Fibroblast of mammary gland (primary cell): ENCODE data around the gene GLI3.

Source experiments
- DNase-seq: peaks from one replicate; pipeline ENCODE4 v3.0.0-alpha.2; 2010; ENCODE audit warnings: low read depth
- H3K4me3 ChIP-seq: 2 replicates; pipeline ENCODE4 v1.5.1; 2011; ENCODE audit warnings: low read depth, mild to moderate bottlenecking, low read length, moderate library complexity; ENCODE audit not compliant: control insufficient read depth
- TF ChIP-seq, protein P1 (sequence below): conservative IDR thresholded peaks from 2 replicates; pipeline ENCODE4 v1.5.1; 2011; ENCODE audit warnings: low read depth, low read length, inconsistent platforms; ENCODE audit not compliant: control insufficient read depth, insufficient read depth

GLI3 gene

DNA sequence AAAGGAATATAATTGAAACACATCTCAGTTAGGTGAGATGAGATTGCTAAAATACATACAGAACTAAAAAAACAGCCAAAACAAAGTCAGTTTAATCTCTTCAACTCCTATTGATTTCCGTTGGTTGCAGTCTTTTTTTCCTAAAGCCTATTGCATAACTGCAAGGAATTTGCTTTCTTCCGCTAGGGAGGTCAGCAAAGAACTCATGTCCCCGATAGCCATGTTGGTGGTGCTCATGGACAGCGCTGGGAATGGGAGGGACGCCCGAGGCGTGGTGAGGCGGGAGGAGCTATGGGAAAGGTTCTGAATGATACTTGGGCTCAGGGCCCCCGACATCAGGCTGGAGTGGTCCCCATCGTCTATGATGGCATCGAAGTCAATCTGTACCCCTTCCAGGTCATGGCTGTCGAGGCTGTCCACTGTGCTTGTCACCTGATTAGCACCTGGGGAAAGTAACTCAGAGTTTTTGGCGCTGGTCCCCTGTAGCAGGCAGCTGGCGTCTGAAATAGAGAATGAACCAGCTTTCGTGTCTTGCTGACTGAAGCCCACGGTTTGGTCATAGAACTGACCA is 272.7 kb downstream of the GLI3 start:
- DNase-seq: no peak
- TF ChIP-seq, protein P1, sequence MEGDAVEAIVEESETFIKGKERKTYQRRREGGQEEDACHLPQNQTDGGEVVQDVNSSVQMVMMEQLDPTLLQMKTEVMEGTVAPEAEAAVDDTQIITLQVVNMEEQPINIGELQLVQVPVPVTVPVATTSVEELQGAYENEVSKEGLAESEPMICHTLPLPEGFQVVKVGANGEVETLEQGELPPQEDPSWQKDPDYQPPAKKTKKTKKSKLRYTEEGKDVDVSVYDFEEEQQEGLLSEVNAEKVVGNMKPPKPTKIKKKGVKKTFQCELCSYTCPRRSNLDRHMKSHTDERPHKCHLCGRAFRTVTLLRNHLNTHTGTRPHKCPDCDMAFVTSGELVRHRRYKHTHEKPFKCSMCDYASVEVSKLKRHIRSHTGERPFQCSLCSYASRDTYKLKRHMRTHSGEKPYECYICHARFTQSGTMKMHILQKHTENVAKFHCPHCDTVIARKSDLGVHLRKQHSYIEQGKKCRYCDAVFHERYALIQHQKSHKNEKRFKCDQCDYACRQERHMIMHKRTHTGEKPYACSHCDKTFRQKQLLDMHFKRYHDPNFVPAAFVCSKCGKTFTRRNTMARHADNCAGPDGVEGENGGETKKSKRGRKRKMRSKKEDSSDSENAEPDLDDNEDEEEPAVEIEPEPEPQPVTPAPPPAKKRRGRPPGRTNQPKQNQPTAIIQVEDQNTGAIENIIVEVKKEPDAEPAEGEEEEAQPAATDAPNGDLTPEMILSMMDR: no peak
- no peak overlapping the region for H3K4me3 ChIP-seq

DNA sequence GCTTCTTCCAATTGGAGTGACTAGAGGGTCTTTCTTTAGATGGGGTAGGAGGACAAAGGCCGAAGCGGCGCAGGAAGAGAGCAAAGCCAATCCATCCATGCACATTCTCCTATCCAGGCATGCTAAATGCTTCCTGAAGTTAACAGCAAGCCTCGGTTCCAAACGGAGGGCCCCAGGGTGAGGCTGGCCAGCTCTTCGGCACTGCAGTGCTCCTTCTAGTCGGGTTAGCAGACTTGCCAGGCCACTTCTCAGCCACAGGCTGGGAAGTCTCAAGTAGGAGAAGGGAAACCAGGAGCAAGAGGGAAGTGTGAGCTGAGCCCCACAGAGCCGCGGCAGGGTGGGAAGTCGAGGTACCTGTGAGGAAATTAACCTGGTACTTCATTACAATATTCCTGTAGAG is 280.3 kb downstream of the GLI3 start:
- DNase-seq: no peak
- no peak overlapping the region for H3K4me3 ChIP-seq
- TF ChIP-seq, protein P1: no peak

DNA sequence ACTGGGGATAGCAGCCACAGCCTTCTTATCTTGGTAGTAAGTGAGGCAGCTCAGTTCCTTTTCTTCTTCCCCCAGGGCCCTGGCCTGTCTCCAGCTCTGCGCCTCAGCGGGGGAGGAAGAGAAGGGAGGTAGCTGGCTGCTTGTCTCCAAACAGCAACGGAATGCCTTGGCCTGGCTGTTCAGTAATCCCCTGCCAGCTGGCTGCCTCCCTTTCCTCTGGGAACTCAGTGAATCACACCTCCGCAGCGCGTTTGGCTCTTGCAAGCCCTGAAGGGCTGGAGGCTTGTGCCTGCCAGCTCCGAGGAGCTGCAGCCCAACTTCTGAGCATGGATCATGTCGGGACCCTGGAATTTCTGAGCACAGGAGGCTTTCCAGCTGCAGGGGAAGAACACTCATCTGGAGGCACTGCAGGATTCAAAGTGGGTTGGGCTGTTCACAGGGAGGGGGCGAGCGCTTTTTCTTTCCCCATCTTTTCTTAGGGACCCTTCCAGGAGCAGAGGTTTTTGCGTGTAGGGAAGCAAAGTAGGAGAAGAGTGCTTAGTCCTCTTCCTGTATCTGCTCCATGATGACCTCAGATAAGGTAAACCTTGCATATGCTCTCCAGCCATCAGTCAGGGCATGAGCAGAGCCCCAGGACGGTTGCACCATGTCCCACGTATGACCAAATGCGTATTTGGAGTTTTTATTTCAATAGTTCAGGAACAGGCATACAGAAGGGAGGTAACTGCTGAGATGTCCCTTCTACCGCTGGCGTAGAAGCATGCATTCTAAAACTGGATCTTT is 280.9 kb downstream of the GLI3 start:
- peak; percentile 100 for DNase-seq
- TF ChIP-seq, protein P1: no peak
- peak overlapping the region; percentile 15 for H3K4me3 ChIP-seq

DNA sequence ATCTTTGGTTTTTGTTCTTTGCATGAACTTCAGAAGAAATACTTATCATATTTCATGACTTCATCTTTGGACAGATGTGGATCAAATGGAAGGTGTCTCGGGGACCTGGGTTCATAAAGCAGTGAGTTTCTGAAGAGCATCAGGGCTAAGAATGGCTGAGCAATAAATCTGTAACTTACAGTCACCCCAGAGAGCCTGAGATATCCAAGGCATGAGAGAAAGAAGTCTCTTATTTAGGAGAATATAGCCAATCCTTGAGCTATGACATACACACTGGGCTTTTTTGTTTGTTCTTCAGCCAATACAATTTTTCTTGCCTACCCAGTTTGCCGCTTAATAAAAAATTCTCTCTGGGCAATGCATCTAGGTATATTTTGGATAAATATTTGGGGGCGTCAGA is 281.6 kb downstream of the GLI3 start:
- TF ChIP-seq, protein P1: no peak
- DNase-seq: no peak
- no peak overlapping the region for H3K4me3 ChIP-seq

DNA sequence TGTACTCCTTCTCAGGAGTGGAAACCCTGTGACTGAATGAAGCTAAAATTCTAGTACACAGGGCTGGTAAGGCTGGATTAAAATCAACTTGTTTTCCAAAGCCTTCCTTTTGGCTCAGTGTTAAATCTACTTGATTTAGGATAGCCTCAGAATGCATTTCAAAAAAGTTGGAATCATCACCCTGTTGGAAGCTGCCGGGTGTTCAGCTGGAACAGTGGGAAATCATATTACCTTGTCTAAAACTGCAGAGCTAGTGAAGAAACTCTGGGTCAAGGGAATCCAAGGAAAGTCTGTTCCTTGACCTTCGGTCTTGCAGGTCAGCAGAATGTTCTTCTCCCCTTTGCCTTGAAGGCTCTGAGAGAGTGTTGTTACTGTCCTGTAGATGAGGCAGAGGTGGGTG is 282.0 kb downstream of the GLI3 start:
- DNase-seq: no peak
- TF ChIP-seq, protein P1: no peak
- no peak overlapping the region for H3K4me3 ChIP-seq

DNA sequence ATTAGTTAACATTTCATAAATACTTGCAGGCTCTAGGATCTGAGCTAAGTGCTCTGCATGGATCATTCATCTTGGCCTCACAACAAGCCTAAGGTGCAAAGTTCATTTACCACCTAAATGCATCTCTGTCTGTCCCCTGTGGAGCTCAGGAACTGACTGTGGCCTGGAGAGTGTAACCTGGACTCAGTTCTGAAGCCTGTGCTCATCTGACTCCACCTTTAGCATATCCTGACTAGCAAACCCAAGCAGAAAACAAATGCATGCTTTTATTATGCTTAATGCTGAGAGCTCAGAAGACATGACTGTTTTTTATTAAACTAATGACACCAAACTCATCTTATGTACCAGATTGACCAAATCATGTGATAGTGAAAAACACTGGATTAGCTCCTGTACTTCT is 288.5 kb downstream of the GLI3 start:
- no peak overlapping the region for H3K4me3 ChIP-seq
- TF ChIP-seq, protein P1: no peak
- DNase-seq: no peak

DNA sequence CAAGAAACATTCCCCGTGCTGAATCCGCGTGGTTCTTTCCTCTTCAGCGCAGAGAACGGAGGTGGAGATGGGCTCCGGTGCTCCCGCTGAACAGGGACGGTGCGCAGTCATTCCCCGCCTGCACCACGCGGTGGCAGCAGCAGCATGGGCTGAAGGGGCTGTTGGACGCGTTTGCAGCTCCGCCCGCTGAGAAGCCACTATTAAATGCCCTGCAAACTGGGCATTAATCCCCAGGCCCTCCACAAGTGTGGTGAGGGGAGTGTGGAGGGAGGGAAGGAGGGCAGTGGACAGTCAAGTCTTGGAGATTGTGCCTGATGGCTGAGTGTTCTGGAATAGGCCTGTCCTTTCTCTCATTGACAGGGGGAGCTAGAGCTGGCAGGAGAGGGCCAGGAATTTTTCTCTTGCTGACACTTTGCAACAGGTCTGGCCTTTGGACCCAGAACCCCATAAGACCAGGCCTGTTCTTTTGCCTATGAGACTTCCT is 293.9 kb downstream of the GLI3 start:
- H3K4me3 ChIP-seq: peak overlapping the region; percentile 41
- peak; percentile 76 for DNase-seq
- TF ChIP-seq, protein P1: peak; percentile 92
